ENCODE results near the gene CARD11.

DNA sequence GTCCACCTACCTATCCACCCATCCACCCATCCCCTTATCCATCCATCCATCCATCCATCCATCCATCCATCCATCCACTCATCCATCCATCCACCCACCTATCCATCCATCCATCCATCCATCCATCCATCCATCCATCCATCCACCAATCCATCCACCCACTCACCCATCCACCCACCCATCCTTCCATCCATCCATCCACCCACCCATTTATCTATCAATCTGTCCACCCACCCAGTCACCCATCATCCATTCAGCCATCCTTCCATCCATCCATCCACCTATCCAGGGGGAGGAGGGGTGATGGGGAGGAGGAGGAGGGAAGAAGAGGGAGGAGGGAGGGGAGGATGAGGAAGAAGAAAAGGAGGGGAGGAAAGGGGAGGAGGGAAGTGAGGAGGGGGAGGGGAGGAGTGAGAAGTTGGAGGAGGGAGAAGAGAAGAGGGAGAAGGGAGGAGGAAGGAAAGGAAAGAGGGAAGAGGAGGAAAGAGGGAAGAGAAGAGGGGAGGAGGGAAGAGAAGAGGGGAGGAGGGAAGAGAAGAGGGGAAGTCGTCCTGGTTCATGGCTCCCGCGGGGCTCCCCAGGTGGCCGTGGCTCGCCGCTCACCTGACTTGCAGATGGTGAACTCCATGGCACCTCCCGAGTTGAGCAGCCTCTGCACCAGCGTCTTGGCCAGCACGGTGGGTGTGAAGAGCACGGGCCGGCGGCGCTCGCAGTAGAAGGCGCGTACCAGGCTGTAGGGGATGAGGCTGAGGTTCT lies 130.8 kb downstream of the CARD11 start:
- no peak for TF ChIP-seq POLR2A (IDR thresholded peaks at IDR 0.05)
- TF ChIP-seq, protein P1, sequence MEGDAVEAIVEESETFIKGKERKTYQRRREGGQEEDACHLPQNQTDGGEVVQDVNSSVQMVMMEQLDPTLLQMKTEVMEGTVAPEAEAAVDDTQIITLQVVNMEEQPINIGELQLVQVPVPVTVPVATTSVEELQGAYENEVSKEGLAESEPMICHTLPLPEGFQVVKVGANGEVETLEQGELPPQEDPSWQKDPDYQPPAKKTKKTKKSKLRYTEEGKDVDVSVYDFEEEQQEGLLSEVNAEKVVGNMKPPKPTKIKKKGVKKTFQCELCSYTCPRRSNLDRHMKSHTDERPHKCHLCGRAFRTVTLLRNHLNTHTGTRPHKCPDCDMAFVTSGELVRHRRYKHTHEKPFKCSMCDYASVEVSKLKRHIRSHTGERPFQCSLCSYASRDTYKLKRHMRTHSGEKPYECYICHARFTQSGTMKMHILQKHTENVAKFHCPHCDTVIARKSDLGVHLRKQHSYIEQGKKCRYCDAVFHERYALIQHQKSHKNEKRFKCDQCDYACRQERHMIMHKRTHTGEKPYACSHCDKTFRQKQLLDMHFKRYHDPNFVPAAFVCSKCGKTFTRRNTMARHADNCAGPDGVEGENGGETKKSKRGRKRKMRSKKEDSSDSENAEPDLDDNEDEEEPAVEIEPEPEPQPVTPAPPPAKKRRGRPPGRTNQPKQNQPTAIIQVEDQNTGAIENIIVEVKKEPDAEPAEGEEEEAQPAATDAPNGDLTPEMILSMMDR (IDR thresholded peaks at IDR 0.05) = no peak
